Sigmoid colon (tissue), 7 donors: ENCODE data around the gene BGLAP. TPM values are rescaled to one million over a fixed set of nuclear protein-coding genes. Genes with fewer than 3 reads are reported as not detected.
A peak's percentile ranks its signal among the peaks of the same experiment; 100 is the strongest.

Experiments used
- DNase-seq: peaks from one replicate; pipeline ENCODE4 v3.0.0-alpha.2; 2019
- H3K27ac ChIP-seq, 4 donors: fragments of 200-600 bp; sonication (generic); one replicate each; pipeline ENCODE4 v1.5.1; 2016 to 2019; ENCODE audit warnings: mild to moderate bottlenecking in 1 of 4
- H3K27me3 ChIP-seq, 3 donors: fragments of 200-600 bp; sonication (generic); one replicate each; pipeline ENCODE4 v1.5.1; 2019; ENCODE audit warnings: mild to moderate bottlenecking in 1 of 3
- H3K36me3 ChIP-seq, 4 donors: fragments of 200-600 bp; sonication (generic); one replicate each; pipeline ENCODE4 v1.5.1; 2016 to 2019
- H3K4me1 ChIP-seq, 4 donors: fragments of 200-600 bp; sonication (generic); one replicate each; pipeline ENCODE4 v1.5.1; 2017 to 2019
- H3K4me3 ChIP-seq, 4 donors: fragments of 200-600 bp; sonication (generic); one replicate each; pipeline ENCODE4 v1.5.1; 2017 to 2019; ENCODE audit warnings: mild to moderate bottlenecking in 2 of 4, moderate library complexity in 1 of 4
- H3K9me3 ChIP-seq, 4 donors: fragments of 200-600 bp in 3 of 4; sonication (generic) in 3 of 4; one replicate each; pipeline versions ENCODE4 v1.5.1 to v1.6.1; 2013 to 2019
- CTCF ChIP-seq, 4 experiments: fragments of 450-650 bp in 3 of 4; fragments of 200-600 bp in 1 of 4; IDR thresholded peaks; one replicate each; pipeline ENCODE4 v1.5.1; 2016 to 2019; ENCODE audit warnings: antibody characterized with exemption in 4 of 4, mild to moderate bottlenecking in 3 of 4, moderate library complexity in 2 of 4
- EP300 ChIP-seq, 4 donors: sonication (generic); formaldehyde crosslinking; IDR thresholded peaks; one replicate each; pipeline ENCODE4 v1.6.1; 2017; ENCODE audit warnings: antibody characterized with exemption in 4 of 4
- POLR2A ChIP-seq, 2 donors: fragments of 450-650 bp; IDR thresholded peaks; one replicate each; pipeline ENCODE4 v1.6.1; 2016; ENCODE audit warnings: antibody characterized with exemption in 2 of 2, mild to moderate bottlenecking in 2 of 2, moderate library complexity in 2 of 2
- POLR2AphosphoS5 ChIP-seq, 4 donors: sonication (generic); formaldehyde crosslinking; IDR thresholded peaks; one replicate each; pipeline ENCODE4 v1.6.1; 2017; ENCODE audit warnings: antibody characterized with exemption in 4 of 4
- WGBS, 2 donors: extraction: QIAGEN DNeasy Blood & Tissue Kit; methylation state at CpG; one replicate each; pipeline ENCODE4 v1.1.7; 2013; 5-methylcytosine and 5-hydroxymethylcytosine counted together
- intact Hi-C: fragments of 100-400 bp; cut with DNase I; formaldehyde crosslinking; loops from one replicate; pipeline ENCODE4 v1.15.1; 2023
- polyA plus RNA-seq, 3 donors: library from polyadenylated mRNA; stranded (reverse); fragments of 200-250 nt; gene quantifications; one replicate each; pipeline ENCODE4 v1.2.3, GENCODE V29; 2013
- total RNA-seq, 4 donors: library from RNA; depleted of rRNA; stranded (reverse); fragments of >200 nt; gene quantifications; one replicate each; pipeline ENCODE4 v1.1.0, GENCODE V29; 2016
- donor health status: healthy with polysubstance abuse.
- donor health status: Bipolar disorder and iron deficiency.
- donor health status: healthy.

The BGLAP gene
- total RNA-seq (10 to 100 TPM in 1 of 4 donors, 1 to 10 TPM in 3; 3.9 to 15.9 (median 6.5) TPM), polyA plus RNA-seq (1 to 10 TPM in 1 of 3 donors, not detected in 2; 1.0 TPM)

DNA sequence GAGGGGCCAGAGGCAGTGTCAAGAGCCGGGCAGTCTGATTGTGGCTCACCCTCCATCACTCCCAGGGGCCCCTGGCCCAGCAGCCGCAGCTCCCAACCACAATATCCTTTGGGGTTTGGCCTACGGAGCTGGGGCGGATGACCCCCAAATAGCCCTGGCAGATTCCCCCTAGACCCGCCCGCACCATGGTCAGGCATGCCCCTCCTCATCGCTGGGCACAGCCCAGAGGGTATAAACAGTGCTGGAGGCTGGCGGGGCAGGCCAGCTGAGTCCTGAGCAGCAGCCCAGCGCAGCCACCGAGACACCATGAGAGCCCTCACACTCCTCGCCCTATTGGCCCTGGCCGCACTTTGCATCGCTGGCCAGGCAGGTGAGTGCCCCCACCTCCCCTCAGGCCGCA lies at the start of gene BGLAP:
BGLAP (plus strand) TSS at position 259 of the 400 bp plus-strand sequence; CDS start at position 307, 48 bp downstream.
- H3K9me3 ChIP-seq, result no peaks in the 10 kb centered on the region
- intact Hi-C loops, result no loop called here

GRCh38 chr1:156193208-156193487 lies 48.8 kb upstream of the BGLAP start:
- WGBS, 2 donors, result 80 to 92% methylated on average over 7 of the region's 7 CpGs
- no peaks in the 10 kb centered on the region for H3K9me3 ChIP-seq
- H3K36me3 ChIP-seq, result no peaks in the 10 kb centered on the region
- H3K4me3 ChIP-seq, result peak overlapping the region; percentile 42 to 91 (median 80)
- H3K27me3 ChIP-seq, result no peaks in the 10 kb centered on the region
- intact Hi-C loops, result loop anchor here (1.0 to 10.0 kb wide), 2 partner anchors 47 to 942 kb away; partner anchors contain the start of gene ETV3
- peaks cover 0 to 29% (median 17%) of the 10 kb centered on the region in 4 donors for H3K4me1 ChIP-seq
- peak overlapping the region; percentile 73 to 85 (median 85) for H3K27ac ChIP-seq
- DNase-seq, result no peak
- TF ChIP-seq EP300 (IDR thresholded peaks at IDR 0.05), result no peak
- TF ChIP-seq CTCF (IDR thresholded peaks at IDR 0.05), result no peak
- TF ChIP-seq POLR2A (IDR thresholded peaks at IDR 0.05), result no peak
- TF ChIP-seq POLR2AphosphoS5 (IDR thresholded peaks at IDR 0.05), result no peak

More for the DNA sequence above, at the start of gene BGLAP:
- no peak for TF ChIP-seq POLR2AphosphoS5 (IDR thresholded peaks at IDR 0.05)
- no peak for TF ChIP-seq POLR2A (IDR thresholded peaks at IDR 0.05)
- no peak for TF ChIP-seq CTCF (IDR thresholded peaks at IDR 0.05)
- TF ChIP-seq EP300 (IDR thresholded peaks at IDR 0.05), result no peak
- Histone ChIP-seq H3K36me3 (peaks cover 15 to 47% (median 23%) of the 10 kb centered on the region in 4 donors), H3K27me3 (peaks cover 15 to 32% (median 18%) of the 10 kb centered on the region in 3 donors), H3K4me1 (peaks cover 0 to 14% (median 11%) of the 10 kb centered on the region in 4 donors), H3K4me3 (no peak within 1 kb of the TSS), H3K27ac (no peak within 1 kb of the TSS)
- 80 to 86% methylated on average over 14 of the region's 14 CpGs for WGBS, 2 donors
- DNase-seq, result no peak

DNA sequence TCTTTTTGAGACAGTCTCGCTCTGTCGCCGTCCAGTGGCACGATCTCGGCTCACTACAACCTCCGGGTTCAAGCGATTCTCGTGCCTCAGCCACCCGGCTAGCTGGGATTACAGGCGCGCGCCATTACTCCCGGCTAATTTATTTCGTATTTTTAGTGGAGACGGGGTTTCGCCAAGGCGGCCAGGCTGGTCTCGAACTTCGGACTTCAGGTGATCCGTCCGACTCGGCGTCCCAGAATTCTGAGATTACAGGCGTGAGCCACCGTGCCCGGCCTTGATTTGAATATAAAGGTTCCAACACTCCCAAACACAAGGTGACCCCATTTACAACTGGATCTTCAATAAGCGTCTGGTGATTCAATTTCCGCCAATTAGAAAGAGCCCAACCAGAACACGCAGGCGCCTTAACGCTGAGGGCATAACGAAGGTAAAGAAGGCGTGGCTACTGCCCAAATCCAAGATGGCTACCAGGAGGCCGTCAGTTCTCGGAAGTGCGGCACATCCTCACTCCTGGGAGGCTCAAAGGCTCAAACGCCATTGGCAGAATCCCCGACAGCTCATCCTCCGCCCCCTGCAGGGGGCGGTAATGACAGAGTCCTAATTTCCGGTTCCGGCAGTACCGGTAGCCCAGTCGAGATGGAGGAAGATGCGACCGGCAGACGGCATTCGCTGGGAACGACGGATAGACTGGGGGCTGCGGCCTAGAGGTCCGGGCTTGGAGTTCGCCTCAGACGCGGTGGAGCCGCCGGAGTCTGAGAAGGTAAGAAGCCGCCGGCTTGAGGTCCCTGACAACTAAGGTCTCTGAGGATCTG lies 48.3 kb upstream of the BGLAP start, which contains the start of gene SLC25A44:
SLC25A44 (plus strand) TSS at position 617 of the 812 bp plus-strand sequence. CDS start 5,744 bp downstream, outside the sequence.
- peak; percentile 63 to 87 (median 86) for TF ChIP-seq POLR2AphosphoS5 (IDR thresholded peaks at IDR 0.05)
- TF ChIP-seq POLR2A (IDR thresholded peaks at IDR 0.05), result peak in 1 of 2 donors; percentile 56
- TF ChIP-seq CTCF (IDR thresholded peaks at IDR 0.05), result peak in 3 of 4 experiments; percentile 31 to 48 (median 45)
- TF ChIP-seq EP300 (IDR thresholded peaks at IDR 0.05), result peak in 1 of 4 donors; percentile 12
- WGBS, 2 donors, result 1 to 6% methylated on average over 59 of the region's 59 CpGs
- H3K4me1 ChIP-seq, result peaks cover 0 to 29% (median 17%) of the 10 kb centered on the region in 4 donors

DNA sequence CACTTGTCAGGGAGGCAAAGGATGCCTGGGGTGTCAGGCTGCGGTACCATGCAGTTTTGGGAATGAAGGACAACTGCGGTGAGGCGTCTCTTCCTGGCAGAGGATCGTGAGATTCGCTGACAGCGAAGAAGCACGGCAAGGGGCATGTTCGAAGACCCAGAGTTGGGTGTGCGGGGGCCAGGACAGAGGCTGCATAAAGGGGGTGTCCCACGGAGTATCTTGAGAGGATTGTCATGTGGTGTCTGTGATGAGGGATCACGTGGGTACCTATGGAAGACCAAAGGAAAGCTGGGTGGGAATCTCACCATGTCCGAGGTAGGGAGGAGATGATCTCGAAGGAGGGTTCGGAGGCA lies 47.7 kb upstream of the BGLAP start:
- H3K27me3 ChIP-seq, result no peaks in the 10 kb centered on the region
- DNase-seq, result no peak
- H3K27ac ChIP-seq, result peak overlapping the region; percentile 82 to 85 (median 85)
- no peaks in the 10 kb centered on the region for H3K36me3 ChIP-seq
- peak overlapping the region; percentile 75 to 91 (median 86) for H3K4me3 ChIP-seq
- WGBS, 2 donors, result 10 to 16% methylated on average over 14 of the region's 14 CpGs
- no peaks in the 10 kb centered on the region for H3K9me3 ChIP-seq
- H3K4me1 ChIP-seq, result peaks cover 0 to 29% (median 17%) of the 10 kb centered on the region in 4 donors
- intact Hi-C loops, result loop anchor here (2.0 to 10.0 kb wide), 2 partner anchors 19 to 941 kb away; partner anchors contain the start of genes ETV3 and PMF1
- TF ChIP-seq POLR2AphosphoS5 (IDR thresholded peaks at IDR 0.05) (no peak), EP300 (IDR thresholded peaks at IDR 0.05) (no peak), CTCF (IDR thresholded peaks at IDR 0.05) (no peak), POLR2A (IDR thresholded peaks at IDR 0.05) (no peak)

More for the DNA sequence above, 48.3 kb upstream of the BGLAP start, which contains the start of gene SLC25A44:
- intact Hi-C loops, result loop anchor here (1.0 to 10.0 kb wide), 3 partner anchors 19 to 941 kb away; partner anchors contain the start of genes ETV3 and PMF1
- Histone ChIP-seq H3K27me3 (no peaks in the 10 kb centered on the region), H3K4me3 (peak within 1 kb of the TSS; percentile 75 to 91 (median 86)), H3K27ac (peak within 1 kb of the TSS; percentile 82 to 85 (median 85)), H3K9me3 (no peaks in the 10 kb centered on the region), H3K36me3 (no peaks in the 10 kb centered on the region)
- peak; percentile 99 for DNase-seq
